NT2/D1 (cell line): ENCODE data around the gene TBCK.

Experiments used
- SUZ12 ChIP-seq: IDR thresholded peaks from 2 replicates; pipeline ENCODE4 v1.6.1; 2011; ENCODE audit not compliant: insufficient read length, insufficient read depth; ENCODE audit errors: extremely low read depth
- YY1 ChIP-seq: IDR thresholded peaks from 2 replicates; pipeline ENCODE4 v1.6.1; 2011; ENCODE audit not compliant: insufficient read length, insufficient read depth

DNA sequence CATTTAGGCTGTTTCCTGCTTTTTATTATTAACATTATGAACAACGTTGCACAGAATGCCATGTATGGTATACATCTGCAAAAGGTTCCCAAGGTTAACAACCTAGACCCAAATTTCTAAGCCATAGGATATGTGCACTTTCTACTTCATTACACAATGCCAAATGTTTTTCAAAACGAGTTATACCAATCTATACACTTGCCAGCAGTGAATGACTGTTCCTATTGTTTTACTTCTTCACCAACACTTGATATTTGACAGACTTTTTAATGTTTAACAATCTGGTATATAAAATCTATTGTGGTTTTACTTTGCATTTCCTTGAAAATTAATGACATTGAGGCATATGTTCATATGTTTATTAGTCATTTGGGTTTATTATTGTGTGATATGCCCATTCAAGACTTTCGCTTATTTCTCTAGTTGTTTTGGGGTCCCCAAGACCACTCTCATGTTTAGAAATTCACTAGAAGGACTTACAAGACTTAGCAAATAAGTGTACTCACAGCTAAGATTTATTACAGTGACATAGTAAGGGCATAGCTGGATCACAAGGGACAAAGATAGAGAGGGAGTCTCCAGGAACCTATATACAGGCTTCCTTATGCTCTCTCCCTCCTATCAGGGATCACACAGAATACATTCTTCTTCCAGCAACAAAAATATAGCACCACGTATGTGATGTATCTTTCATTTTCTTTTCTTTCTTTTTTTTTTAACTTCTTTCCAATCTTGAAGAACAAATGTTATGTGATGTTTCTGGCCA lies 62.5 kb downstream of the TBCK start:
- TF ChIP-seq SUZ12, result no peak
- TF ChIP-seq YY1, result no peak
